Fibroblast of villous mesenchyme (primary cell): ENCODE results near the gene COL4A1. TPM values are rescaled to one million over a fixed set of nuclear protein-coding genes. Genes with fewer than 3 reads are reported as not detected.
A peak's percentile ranks its signal among the peaks of the same experiment; 100 is the strongest.

ENCODE experiments used
- DNase-seq: peaks from one replicate; pipeline ENCODE4 v3.0.0-alpha.2; 2010; ENCODE audit warnings: low read depth
- H3K4me3 ChIP-seq: 2 replicates; pipeline ENCODE4 v1.5.1; 2011; ENCODE audit warnings: low read depth, mild to moderate bottlenecking, low read length
- total RNA-seq: library from RNA; depleted of rRNA; stranded (reverse); fragments of >200 nt; gene quantifications from 2 replicates; pipeline ENCODE4 v1.2.3, GENCODE V29; 2012
- TF ChIP-seq, protein P1 (sequence below): IDR thresholded peaks from 2 replicates; pipeline ENCODE4 v1.5.1; 2012; ENCODE audit warnings: low read depth, mild to moderate bottlenecking, low read length; ENCODE audit not compliant: insufficient read depth

COL4A1 gene
- total RNA-seq, 1 donor, result 1,391 TPM

DNA sequence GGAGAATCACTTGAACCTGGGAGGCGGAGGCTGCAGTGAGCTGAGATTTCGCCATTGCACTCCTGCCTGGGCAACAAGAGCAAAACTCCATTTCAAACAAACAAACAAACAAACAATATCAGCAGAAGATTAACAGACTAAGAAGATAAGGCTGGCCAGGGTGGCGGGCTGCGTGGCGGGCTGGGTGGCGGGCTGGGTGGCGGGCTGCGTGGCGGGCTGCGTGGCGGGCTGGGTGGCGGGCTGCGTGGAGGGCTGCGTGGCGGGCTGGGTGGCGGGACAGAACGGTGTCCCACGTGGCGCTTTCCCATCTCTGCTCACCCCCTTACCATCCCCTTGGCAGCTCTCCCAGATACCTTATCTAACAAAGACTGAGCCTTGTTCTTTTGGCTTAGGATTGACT is 196.2 kb downstream of the COL4A1 start:
- TF ChIP-seq, protein P1, sequence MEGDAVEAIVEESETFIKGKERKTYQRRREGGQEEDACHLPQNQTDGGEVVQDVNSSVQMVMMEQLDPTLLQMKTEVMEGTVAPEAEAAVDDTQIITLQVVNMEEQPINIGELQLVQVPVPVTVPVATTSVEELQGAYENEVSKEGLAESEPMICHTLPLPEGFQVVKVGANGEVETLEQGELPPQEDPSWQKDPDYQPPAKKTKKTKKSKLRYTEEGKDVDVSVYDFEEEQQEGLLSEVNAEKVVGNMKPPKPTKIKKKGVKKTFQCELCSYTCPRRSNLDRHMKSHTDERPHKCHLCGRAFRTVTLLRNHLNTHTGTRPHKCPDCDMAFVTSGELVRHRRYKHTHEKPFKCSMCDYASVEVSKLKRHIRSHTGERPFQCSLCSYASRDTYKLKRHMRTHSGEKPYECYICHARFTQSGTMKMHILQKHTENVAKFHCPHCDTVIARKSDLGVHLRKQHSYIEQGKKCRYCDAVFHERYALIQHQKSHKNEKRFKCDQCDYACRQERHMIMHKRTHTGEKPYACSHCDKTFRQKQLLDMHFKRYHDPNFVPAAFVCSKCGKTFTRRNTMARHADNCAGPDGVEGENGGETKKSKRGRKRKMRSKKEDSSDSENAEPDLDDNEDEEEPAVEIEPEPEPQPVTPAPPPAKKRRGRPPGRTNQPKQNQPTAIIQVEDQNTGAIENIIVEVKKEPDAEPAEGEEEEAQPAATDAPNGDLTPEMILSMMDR, result no peak
- H3K4me3 ChIP-seq, result no peak overlapping the region
- no peak for DNase-seq

DNA sequence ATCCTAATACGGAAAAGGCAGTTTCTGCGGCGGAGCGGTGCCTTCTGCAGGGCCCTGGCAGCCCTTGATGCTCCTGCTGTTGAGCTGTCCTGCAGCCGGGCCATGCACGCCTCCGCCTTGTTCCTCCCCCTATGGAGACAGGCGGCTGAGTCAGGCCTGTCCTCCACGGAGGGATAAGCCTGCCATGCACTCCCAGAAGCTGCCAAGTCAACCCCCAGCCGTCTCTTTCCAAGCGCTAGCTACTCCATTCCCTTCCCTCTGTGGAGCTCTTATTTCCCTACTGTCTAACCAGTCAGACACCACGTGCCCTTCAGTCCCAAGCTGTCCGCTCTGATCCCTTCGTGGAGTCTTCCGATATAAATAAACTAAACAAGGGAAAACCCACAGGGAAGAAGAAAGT is 197.0 kb downstream of the COL4A1 start:
- TF ChIP-seq, protein P1, result no peak
- H3K4me3 ChIP-seq, result no peak overlapping the region
- DNase-seq, result peak; percentile 84

DNA sequence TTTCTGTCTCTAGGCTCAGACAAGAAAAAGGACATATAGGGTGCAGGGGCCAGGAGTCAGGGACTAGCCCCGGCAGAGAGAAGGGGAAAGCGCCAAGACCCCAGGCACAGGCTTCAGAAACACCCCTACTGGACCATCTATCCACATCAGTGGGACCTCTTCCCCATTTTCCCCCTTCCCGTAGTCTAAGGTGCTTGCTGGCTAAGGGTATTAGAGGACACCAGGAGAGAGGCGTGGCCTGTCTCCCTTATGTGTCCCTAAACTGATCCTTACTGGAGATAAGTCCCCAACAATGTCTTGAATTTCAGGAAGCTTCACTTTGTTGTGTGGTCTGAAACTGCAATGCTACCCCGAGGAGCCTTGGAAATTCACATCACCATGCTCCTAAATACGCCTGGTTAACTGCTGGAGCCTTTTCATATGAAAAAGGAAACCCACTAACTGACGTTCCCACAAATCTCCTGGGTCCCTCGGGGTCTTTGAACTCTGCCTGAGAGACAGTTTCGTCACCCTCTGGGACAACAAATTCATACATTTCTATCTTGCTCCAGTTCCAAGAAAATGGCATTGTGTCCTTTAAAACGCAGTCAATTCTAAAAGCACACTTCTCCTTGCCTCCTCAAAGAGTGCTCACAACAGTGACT is 197.7 kb downstream of the COL4A1 start:
- DNase-seq, result no peak
- TF ChIP-seq, protein P1, result no peak
- no peak overlapping the region for H3K4me3 ChIP-seq

DNA sequence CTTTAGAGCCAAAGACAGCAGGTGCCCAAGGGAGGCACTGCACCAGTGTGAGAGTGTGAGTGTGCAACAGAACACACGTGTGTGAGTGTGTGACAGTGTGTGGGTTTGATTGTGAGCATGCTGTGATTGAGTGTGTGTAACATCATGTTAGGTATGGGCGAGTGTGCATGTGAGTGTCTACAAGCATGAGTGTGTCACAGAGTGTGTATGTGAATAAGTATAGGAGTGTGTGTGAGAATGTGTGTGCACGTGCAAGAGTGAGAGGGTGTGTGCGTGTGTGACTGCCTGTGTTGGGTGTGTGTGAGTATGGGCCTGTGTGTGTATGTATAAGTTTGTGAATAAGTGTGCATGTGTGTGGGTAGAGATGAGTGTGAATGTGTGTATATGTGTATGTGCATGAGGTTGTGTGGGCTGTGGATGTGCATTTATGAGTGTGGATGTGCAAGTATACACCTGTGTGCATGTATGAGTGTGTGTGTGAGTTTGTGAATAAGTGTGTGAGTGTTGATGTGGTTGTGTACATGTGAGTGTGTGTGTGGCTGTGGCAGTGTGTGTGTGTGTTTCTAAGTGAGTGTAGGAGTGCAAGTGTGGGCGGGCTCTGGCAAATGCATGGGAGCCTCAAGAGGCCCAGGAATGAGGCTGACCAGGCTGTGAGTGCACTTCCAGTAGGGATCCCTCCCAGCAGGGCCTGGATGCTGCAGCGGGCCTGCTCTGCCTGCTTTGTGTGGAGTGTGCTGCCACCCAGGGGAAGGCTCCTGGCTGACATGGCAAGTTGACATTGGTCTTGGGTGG is 198.4 kb downstream of the COL4A1 start:
- peak; percentile 89 for DNase-seq
- no peak overlapping the region for H3K4me3 ChIP-seq
- TF ChIP-seq, protein P1, result peak; percentile 95

DNA sequence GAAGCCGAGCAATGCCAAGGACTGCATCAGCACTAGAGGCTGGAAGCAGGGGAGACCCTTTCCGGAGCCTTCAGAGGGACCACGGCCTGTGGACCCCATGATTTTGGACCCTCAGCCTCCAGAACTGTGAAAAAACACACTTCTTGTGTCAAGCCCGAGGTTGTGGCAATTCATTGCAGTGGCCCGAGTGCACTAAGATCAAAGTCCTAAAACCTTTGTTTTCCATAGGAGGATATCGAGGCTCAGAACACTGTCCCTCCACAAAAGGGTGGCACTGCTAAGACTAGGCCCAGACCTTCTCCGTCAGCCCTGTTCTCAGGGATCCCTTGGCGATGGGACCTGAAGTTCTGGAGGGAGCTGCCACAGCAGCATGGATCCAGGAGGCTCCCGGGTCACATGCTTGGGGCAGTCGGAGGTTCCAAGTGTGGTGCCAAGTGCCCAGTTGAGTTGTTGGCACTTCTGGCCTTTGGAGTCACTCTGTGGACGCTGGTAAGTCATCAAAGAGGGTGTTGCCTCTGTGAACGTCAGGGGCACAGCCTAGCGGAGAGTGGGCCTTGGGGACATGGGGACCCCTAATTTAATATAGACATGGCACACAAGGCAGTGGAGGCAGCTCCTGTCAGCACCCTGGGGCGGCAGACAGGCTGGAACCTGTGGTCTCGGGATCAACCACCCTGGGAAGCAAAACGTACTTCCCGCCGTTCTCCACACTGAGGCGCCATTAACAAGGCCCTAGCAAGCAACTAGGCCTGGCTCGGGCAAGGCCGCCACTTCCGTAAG is 199.2 kb downstream of the COL4A1 start:
- DNase-seq, result no peak
- no peak overlapping the region for H3K4me3 ChIP-seq
- TF ChIP-seq, protein P1, result no peak

DNA sequence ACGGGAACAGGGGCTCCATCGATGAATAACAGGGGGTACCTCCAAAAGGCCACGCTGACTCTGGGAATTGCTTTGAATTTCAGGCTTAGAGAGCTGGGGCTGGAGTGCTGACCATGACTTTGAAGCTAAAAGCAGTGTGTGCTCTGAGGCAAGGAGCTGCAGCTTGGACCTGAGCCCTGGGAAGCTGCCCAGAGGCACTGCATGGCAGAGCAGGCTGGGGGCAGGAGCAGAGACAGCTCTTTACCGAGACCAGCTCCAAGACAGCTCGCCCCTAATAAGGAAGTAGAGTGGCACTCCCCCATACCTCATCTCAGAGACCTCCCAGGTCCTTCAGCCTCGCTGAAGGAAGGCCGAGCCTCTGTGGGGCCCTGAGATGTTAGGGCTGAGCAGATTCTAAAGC is 200.2 kb downstream of the COL4A1 start:
- no peak overlapping the region for H3K4me3 ChIP-seq
- TF ChIP-seq, protein P1, result no peak
- no peak for DNase-seq
